Endometrium (tissue), 2 donors: Measurements from ENCODE around the gene PNLIPRP1.

Source experiments
- FAIRE-seq: peaks from 2 replicates; lab custom pipeline; 2012; peaks lifted over from hg19 to GRCh38; lab: Jason Lieb, UNC
- donor health status: control.
- donor health status: control.

Gene PNLIPRP1

GRCh38 chr10:116590590-116591444 lies at the start of gene PNLIPRP1:
Gene PNLIPRP1, plus strand, starts transcription at chr10:116590959. Its CDS starts 171 bp downstream, at chr10:116591130.
- FAIRE-seq: no peak

GRCh38 chr10:116542007-116542677 lies 48.6 kb upstream of the PNLIPRP1 start:
- no peak for FAIRE-seq

- no peak for FAIRE-seq
Observed at GRCh38 chr10:116545122-116545521, 45.6 kb upstream of the PNLIPRP1 start.

GRCh38 chr10:116545756-116546155 lies 45.0 kb upstream of the PNLIPRP1 start, which contains the start of gene PNLIP:
Gene PNLIP, plus strand, starts transcription at chr10:116545931. Its CDS starts 162 bp downstream, at chr10:116546093.
- FAIRE-seq: no peak

- FAIRE-seq: no peak
Observed at GRCh38 chr10:116548301-116548700, 42.5 kb upstream of the PNLIPRP1 start.

- FAIRE-seq: no peak
Observed at GRCh38 chr10:116553378-116553980, 37.3 kb upstream of the PNLIPRP1 start.

- FAIRE-seq: no peak
Observed at GRCh38 chr10:116554628-116555027, 36.1 kb upstream of the PNLIPRP1 start.

- FAIRE-seq: no peak
Observed at GRCh38 chr10:116555880-116556279, 34.9 kb upstream of the PNLIPRP1 start.

GRCh38 chr10:116557305-116557880 lies 33.4 kb upstream of the PNLIPRP1 start:
- no peak for FAIRE-seq

GRCh38 chr10:116565534-116565933 lies 25.2 kb upstream of the PNLIPRP1 start:
- no peak for FAIRE-seq

GRCh38 chr10:116566932-116567331 lies 23.8 kb upstream of the PNLIPRP1 start:
- no peak for FAIRE-seq

GRCh38 chr10:116567335-116567734 lies 23.4 kb upstream of the PNLIPRP1 start:
- no peak for FAIRE-seq

- no peak for FAIRE-seq
Observed at GRCh38 chr10:116574797-116575196, 16.0 kb upstream of the PNLIPRP1 start.

- no peak for FAIRE-seq
Observed at GRCh38 chr10:116587878-116588591, 2.7 kb upstream of the PNLIPRP1 start.

GRCh38 chr10:116588995-116589394 lies 1.8 kb upstream of the PNLIPRP1 start:
- no peak for FAIRE-seq

- no peak for FAIRE-seq
Observed at GRCh38 chr10:116589926-116590325, 833 bp upstream of the PNLIPRP1 start.

- FAIRE-seq: no peak
Observed at GRCh38 chr10:116593139-116593740, 2.5 kb downstream of the PNLIPRP1 start.

- FAIRE-seq: no peak
Observed at GRCh38 chr10:116594525-116595035, 3.8 kb downstream of the PNLIPRP1 start.

GRCh38 chr10:116596062-116596461 lies 5.3 kb downstream of the PNLIPRP1 start:
- no peak for FAIRE-seq

- FAIRE-seq: no peak
Observed at GRCh38 chr10:116597543-116597942, 6.8 kb downstream of the PNLIPRP1 start.

GRCh38 chr10:116598329-116598728 lies 7.6 kb downstream of the PNLIPRP1 start:
- no peak for FAIRE-seq
